Thymus (tissue), 11 donors: ENCODE data around the gene C15orf39. TPM values are rescaled to one million over a fixed set of nuclear protein-coding genes. Genes with fewer than 3 reads are reported as not detected.

ENCODE experiments used
- DNase-seq, 9 donors: peaks; one replicate each; pipeline ENCODE4 v3.0.0-alpha.2; 2013; ENCODE audit warnings: low spot score in 9 of 9, low read depth in 6 of 9, missing footprints in 1 of 9
- H3K27ac ChIP-seq, 2 donors: one replicate each; pipeline ENCODE4 v1.5.1; 2013; ENCODE audit warnings: control low read depth in 1 of 2, low read depth in 1 of 2, low read length in 1 of 2, mild to moderate bottlenecking in 1 of 2, moderate library complexity in 1 of 2
- H3K27me3 ChIP-seq, 2 donors: one replicate each; pipeline ENCODE4 v1.5.1; 2013; ENCODE audit warnings: low read length in 1 of 2; ENCODE audit not compliant: control insufficient read depth in 2 of 2, insufficient read depth in 1 of 2
- H3K36me3 ChIP-seq, 2 donors: one replicate each; pipeline ENCODE4 v1.5.1; 2013; ENCODE audit warnings: low read length in 1 of 2, mild to moderate bottlenecking in 1 of 2, moderate library complexity in 1 of 2; ENCODE audit not compliant: control insufficient read depth in 2 of 2, insufficient read depth in 2 of 2
- H3K4me1 ChIP-seq, 2 donors: one replicate each; pipeline ENCODE4 v1.5.1; 2013; ENCODE audit warnings: low read length in 2 of 2; ENCODE audit not compliant: control insufficient read depth in 2 of 2, insufficient read depth in 2 of 2
- H3K4me3 ChIP-seq, 2 donors: one replicate each; pipeline ENCODE4 v1.5.1; 2013; ENCODE audit warnings: low read length in 2 of 2, control low read depth in 1 of 2, mild to moderate bottlenecking in 1 of 2
- H3K9me3 ChIP-seq, 2 donors: one replicate each; pipeline ENCODE4 v1.5.1; 2013; ENCODE audit warnings: low read length in 1 of 2, mild to moderate bottlenecking in 1 of 2; ENCODE audit not compliant: control insufficient read depth in 2 of 2, insufficient read depth in 1 of 2
- WGBS: extraction: QIAGEN DNeasy Blood & Tissue Kit; methylation state at CpG from one replicate; pipeline ENCODE4 v1.1.7; 2013; 5-methylcytosine and 5-hydroxymethylcytosine counted together
- polyA plus RNA-seq: library from polyadenylated mRNA; stranded (reverse); fragments of 200-250 nt; gene quantifications from one replicate; pipeline ENCODE4 v1.2.3, GENCODE V29; 2013
- total RNA-seq: library from RNA; stranded (reverse); fragments of 120-200 nt; gene quantifications from one replicate; pipeline ENCODE4 v1.2.4, GENCODE V29; 2013
- donor health status: healthy.

Gene C15orf39
- total and polyA plus RNA-seq, 2 donors = 6.1 to 7.0 TPM

DNA sequence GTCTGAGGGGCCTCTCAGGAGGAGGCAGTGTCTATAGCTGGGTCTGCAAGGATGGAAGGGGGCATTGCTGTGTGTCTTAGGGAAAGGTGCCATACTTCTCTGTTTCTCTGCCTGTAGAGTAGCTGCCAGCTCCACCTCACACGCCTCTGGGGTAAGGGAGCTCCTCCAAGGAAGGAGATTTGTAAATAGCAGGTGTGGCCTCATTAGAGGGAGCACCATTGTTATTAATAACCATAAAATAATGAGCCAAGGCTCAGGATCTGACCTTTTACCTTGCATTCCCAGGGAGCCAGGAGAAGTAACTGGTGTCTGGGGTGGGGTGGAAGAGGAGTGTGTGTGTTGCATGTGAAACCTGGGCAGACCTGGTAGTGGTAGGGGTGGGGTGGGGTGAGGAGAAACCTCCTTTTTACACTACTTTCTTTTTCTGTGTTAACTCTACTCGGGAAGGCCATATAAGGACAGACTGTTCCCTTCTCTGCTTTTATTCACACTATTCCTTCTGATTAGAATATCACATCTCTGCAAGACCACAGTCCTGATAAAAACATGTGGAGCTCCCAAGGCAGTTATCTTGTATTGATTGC is 2.2 kb upstream of the C15orf39 start:
- Histone ChIP-seq H3K36me3 (no peaks in the 10 kb centered on the region), H3K27ac (peak overlapping the region in 1 of 2 donors; percentile 83), H3K9me3 (peaks cover 0 to 9% of the 10 kb centered on the region in 2 donors), H3K27me3 (peaks cover 0 to 3% of the 10 kb centered on the region in 2 donors), H3K4me1 (peaks cover 34 to 68% of the 10 kb centered on the region in 2 donors), H3K4me3 (no peak overlapping the region)
- DNase-seq = no peak
- WGBS = 62% methylated on average over 2 of the region's 2 CpGs

GRCh38 chr15:75200391-75200764 is 1.3 kb upstream of the C15orf39 start:
- Histone ChIP-seq H3K4me1 (peaks cover 34 to 71% of the 10 kb centered on the region in 2 donors), H3K27ac (peak overlapping the region; percentile 53 to 83), H3K4me3 (no peak overlapping the region), H3K36me3 (no peaks in the 10 kb centered on the region), H3K9me3 (peaks cover 0 to 9% of the 10 kb centered on the region in 2 donors), H3K27me3 (peaks cover 0 to 2% of the 10 kb centered on the region in 2 donors)
- WGBS = 83% methylated on average over 11 of the region's 11 CpGs
- no peak for DNase-seq

DNA sequence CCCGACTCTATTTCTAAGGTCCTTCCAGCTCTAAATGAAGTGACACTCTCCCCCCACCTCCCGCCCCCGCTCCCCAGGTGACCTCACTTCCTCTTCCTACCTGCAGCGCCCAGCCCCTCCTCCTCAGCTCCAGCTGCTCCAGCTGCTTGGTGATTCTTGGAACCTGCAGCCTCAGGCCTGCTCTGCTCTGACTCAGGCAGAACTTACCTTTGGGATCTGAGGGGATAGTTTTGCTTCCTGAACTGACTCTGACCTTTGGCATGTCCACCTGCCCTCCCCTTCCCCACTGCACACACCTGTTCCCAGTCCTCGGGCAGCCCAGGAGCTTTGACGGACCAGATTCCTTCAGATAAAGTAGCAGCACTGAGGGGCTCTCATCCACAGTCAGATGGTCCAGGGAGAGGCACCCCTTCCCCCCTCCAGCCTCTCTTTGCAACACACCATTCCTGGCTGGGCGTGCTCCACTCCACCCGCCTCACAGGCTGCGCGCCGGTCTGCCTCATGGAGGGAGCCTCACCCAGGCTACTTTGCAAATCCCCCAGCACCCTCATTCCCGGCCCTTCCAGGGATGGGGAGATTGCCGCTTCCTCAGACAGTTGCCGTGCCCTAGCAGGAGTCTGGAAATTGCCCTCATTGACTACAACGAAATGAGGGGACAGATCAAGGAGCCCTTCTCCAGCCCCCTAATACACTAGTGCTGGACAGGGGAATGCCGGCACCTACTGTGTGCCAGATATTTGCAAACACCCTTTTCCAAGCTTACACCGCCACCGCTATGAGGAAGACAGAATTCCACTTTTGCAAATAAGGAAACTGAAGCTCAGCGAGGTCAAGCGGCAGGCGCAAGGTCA is 692 bp upstream of the C15orf39 start:
- Histone ChIP-seq H3K4me3 (peak overlapping the region; percentile 74 to 91), H3K27ac (peak overlapping the region; percentile 56 to 83), H3K36me3 (peaks cover 4% of the 10 kb centered on the region in 2 donors)

GRCh38 chr15:75202251-75203016 is 752 bp downstream of the C15orf39 start:
- Histone ChIP-seq H3K36me3 (peaks cover 18% of the 10 kb centered on the region in 2 donors), H3K27me3 (no peaks in the 10 kb centered on the region), H3K4me3 (peak overlapping the region; percentile 74 to 91), H3K4me1 (peaks cover 33 to 59% of the 10 kb centered on the region in 2 donors), H3K9me3 (peaks cover 0 to 9% of the 10 kb centered on the region in 2 donors), H3K27ac (peak overlapping the region; percentile 84 to 89)
- under 1% methylated on average over 71 of the region's 71 CpGs for WGBS
- peak in 6 of 9 donors; percentile 68 to 92 (median 84) for DNase-seq

More for the DNA sequence above, 692 bp upstream of the C15orf39 start:
- WGBS = 12% methylated on average over 21 of the region's 21 CpGs
- H3K27me3 ChIP-seq = no peaks in the 10 kb centered on the region
- peak in 3 of 9 donors; percentile 62 to 76 (median 64) for DNase-seq
- H3K9me3 ChIP-seq = peaks cover 0 to 9% of the 10 kb centered on the region in 2 donors
- H3K4me1 ChIP-seq = peaks cover 33 to 65% of the 10 kb centered on the region in 2 donors

DNA sequence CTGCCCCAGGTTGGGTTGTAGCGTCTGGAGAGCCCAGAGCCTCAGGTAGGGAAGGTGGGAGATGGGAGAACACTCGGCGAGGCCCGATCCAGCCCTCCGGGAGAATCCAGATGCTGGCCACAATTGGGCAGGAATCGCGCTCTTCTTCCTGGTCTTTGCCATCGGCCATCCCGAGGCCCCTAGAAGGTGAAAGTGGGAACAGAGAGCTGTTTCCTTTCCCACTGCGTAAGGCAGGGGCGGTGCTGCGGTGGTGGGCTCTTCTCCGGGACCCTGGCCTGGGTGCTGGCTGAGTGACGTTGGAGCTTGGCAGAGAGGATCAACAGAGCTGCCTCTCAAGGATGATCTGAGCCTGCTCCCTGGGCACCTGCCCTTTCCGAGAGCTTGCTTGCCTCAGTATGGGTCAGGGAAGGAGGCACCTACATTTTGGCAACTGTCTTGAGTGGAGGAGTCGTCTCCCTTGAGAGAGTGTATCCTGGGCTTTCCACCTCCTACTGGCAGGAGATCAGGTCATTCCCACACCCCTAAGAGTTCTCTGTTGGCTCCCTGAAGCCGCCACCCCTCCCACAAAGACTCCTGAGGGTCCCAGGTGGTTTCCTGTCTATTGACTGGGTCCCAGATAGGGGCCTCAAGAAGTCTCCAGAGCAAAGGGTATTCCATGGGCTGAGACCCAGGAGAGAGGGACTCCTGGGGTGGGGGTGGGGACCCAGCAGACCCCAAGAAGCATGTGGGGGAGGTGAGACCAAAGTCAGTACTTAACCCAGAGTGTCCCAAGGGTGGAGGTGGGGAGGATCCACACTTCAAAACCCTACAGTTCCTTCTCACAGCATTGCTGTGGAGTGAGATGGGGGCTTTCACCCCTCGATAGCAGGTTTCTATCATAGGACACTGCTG is 1.6 kb downstream of the C15orf39 start:
- Histone ChIP-seq H3K4me1 (peaks cover 33 to 56% of the 10 kb centered on the region in 2 donors), H3K4me3 (peak overlapping the region; percentile 74 to 91), H3K27ac (peak overlapping the region; percentile 84 to 89), H3K36me3 (peaks cover 25 to 26% of the 10 kb centered on the region in 2 donors), H3K27me3 (no peaks in the 10 kb centered on the region), H3K9me3 (peaks cover 0 to 7% of the 10 kb centered on the region in 2 donors)
- peak in 1 of 9 donors; percentile 31 for DNase-seq
- WGBS = 3% methylated on average over 18 of the region's 18 CpGs

GRCh38 chr15:75203908-75204263 is 2.2 kb downstream of the C15orf39 start:
- Histone ChIP-seq H3K9me3 (peaks cover 0 to 3% of the 10 kb centered on the region in 2 donors), H3K27ac (peak overlapping the region; percentile 42 to 48), H3K27me3 (no peaks in the 10 kb centered on the region), H3K4me3 (peak overlapping the region; percentile 74 to 91), H3K36me3 (peaks cover 31 to 32% of the 10 kb centered on the region in 2 donors), H3K4me1 (peaks cover 33 to 49% of the 10 kb centered on the region in 2 donors)
- 10% methylated on average over 1 of the region's 1 CpG for WGBS
- peak in 1 of 9 donors; percentile 28 for DNase-seq

- Histone ChIP-seq H3K27me3 (no peaks in the 10 kb centered on the region), H3K4me3 (no peak overlapping the region), H3K9me3 (peaks cover 0 to 3% of the 10 kb centered on the region in 2 donors), H3K36me3 (peaks cover 37% of the 10 kb centered on the region in 2 donors), H3K27ac (no peak overlapping the region), H3K4me1 (peaks cover 32 to 43% of the 10 kb centered on the region in 2 donors)
- 22% methylated on average over 10 of the region's 10 CpGs for WGBS
- peak in 8 of 9 donors; percentile 67 to 90 (median 80) for DNase-seq
These were observed 2.8 kb downstream of the C15orf39 start for GRCh38 chr15:75204340-75205063.

DNA sequence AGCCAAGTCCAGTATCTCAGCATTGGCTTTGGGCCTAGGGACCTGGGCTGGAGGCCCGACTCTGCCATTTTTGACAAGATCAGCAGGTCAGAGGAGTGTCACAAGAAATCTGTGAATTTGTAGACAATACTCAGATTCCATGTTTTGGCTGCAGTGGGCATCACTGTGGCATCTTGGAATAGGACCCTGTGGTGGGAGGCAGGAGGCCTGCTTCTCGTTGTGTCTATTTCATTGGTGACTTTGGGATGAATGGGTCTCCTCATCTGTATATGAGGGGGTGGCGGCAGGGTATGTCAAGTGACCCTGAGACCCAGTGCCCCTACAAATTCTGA is 3.3 kb downstream of the C15orf39 start:
- WGBS = 42% methylated on average over 3 of the region's 3 CpGs

More for the DNA sequence above, 3.3 kb downstream of the C15orf39 start:
- no peak for DNase-seq
- Histone ChIP-seq H3K27ac (no peak overlapping the region), H3K4me1 (peaks cover 28 to 42% of the 10 kb centered on the region in 2 donors), H3K9me3 (peaks cover 0 to 3% of the 10 kb centered on the region in 2 donors), H3K4me3 (no peak overlapping the region), H3K36me3 (peaks cover 37 to 42% of the 10 kb centered on the region in 2 donors), H3K27me3 (no peaks in the 10 kb centered on the region)
